IPS DF 6.9 (cell line): ENCODE data around the gene PAX5.
A peak's percentile ranks its signal among the peaks of the same experiment; 100 is the strongest.

Experiments used
- DNase-seq: peaks from one replicate; pipeline ENCODE4 v3.0.0-alpha.2; 2013; ENCODE audit warnings: low read depth, low spot score
- H3K27ac ChIP-seq: one replicate; pipeline ENCODE4 v1.5.1; 2013; ENCODE audit warnings: low read length, control low read depth
- H3K27me3 ChIP-seq: 2 replicates; pipeline ENCODE4 v1.6.1; 2013; ENCODE audit warnings: mild to moderate bottlenecking, low read length; ENCODE audit not compliant: control insufficient read depth, insufficient read depth
- H3K36me3 ChIP-seq: 2 replicates; pipeline ENCODE4 v1.6.1; 2013; ENCODE audit warnings: low read length; ENCODE audit not compliant: control insufficient read depth, insufficient read depth
- H3K4me1 ChIP-seq: 2 replicates; pipeline ENCODE4 v1.6.1; 2013; ENCODE audit warnings: low read length; ENCODE audit not compliant: control insufficient read depth, insufficient read depth
- H3K4me3 ChIP-seq: 2 replicates; pipeline ENCODE4 v1.5.1; 2013; ENCODE audit warnings: mild to moderate bottlenecking, low read length
- H3K9me3 ChIP-seq: 2 replicates; pipeline ENCODE4 v1.6.1; 2013; ENCODE audit warnings: low read length, inconsistent platforms; ENCODE audit not compliant: control insufficient read depth, insufficient read depth
- WGBS: extraction: QIAGEN DNeasy Blood & Tissue Kit; methylation state at CpG from one replicate; pipeline ENCODE4 v1.1.7; 2013; ENCODE audit warnings: mixed read lengths, missing lambda C conversion rate; ENCODE audit not compliant: insufficient read length, insufficient coverage; 5-methylcytosine and 5-hydroxymethylcytosine counted together

PAX5 gene

DNA sequence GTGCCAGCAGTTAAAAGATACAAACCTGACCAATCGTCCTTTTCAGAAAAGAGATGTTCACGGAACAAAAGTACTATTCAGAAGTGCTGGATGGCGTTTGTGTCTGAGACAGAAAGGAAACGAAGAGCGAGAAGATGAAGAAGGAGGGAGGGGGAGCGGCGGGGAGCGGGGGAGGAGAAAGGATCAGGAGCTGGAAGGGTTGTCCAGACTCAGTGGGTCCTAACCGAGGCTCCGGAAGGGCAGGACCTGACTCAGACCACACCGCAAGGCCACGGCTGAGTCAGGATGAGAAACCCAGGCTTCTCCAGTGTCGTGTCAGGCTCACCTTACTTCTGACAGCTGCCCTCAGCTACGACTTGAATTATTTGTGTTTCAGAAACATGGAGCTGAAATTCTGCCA, 46.2 kb downstream of the PAX5 start:
- H3K9me3 ChIP-seq, result no peaks in the 10 kb centered on the region
- DNase-seq, result no peak
- no peaks in the 10 kb centered on the region for H3K36me3 ChIP-seq
- H3K27me3 ChIP-seq, result peaks cover 51% of the 10 kb centered on the region
- H3K4me3 ChIP-seq, result no peak overlapping the region
- no CpG with 5 or more reads among the region's 14 CpGs for WGBS
- peaks cover 4% of the 10 kb centered on the region; the same call in 1 of the 2 replicates for H3K4me1 ChIP-seq
- H3K27ac ChIP-seq, result no peak overlapping the region

DNA sequence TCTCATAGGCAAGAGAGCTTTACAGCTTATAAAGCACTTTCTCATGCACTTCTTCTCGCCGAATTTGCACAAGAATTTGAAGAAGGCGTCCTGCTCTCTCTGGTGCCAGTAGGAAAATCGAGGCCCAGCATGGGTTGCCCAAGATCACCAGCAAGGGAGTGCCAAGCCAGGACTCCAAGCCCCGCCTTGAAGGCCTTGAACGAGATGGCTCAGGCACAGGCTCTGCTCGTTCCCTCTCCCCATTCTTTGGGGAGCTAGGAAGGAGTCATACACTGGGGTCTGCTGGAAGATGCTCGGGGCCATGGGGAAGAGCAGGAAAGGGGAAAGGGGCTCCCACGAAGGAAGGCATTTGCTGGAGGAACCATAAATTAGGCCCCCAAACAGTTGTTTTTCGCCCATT, 46.7 kb downstream of the PAX5 start:
- Histone ChIP-seq H3K9me3 (no peaks in the 10 kb centered on the region), H3K27ac (no peak overlapping the region), H3K4me3 (0 out of 2 replicates have a peak overlapping the region, but pooled peaks have one; percentile 12), H3K36me3 (no peaks in the 10 kb centered on the region), H3K4me1 (peaks cover 4% of the 10 kb centered on the region; the same call in 1 of the 2 replicates), H3K27me3 (peaks cover 53% of the 10 kb centered on the region)
- DNase-seq, result no peak
- WGBS, result no CpG with 5 or more reads among the region's 10 CpGs

DNA sequence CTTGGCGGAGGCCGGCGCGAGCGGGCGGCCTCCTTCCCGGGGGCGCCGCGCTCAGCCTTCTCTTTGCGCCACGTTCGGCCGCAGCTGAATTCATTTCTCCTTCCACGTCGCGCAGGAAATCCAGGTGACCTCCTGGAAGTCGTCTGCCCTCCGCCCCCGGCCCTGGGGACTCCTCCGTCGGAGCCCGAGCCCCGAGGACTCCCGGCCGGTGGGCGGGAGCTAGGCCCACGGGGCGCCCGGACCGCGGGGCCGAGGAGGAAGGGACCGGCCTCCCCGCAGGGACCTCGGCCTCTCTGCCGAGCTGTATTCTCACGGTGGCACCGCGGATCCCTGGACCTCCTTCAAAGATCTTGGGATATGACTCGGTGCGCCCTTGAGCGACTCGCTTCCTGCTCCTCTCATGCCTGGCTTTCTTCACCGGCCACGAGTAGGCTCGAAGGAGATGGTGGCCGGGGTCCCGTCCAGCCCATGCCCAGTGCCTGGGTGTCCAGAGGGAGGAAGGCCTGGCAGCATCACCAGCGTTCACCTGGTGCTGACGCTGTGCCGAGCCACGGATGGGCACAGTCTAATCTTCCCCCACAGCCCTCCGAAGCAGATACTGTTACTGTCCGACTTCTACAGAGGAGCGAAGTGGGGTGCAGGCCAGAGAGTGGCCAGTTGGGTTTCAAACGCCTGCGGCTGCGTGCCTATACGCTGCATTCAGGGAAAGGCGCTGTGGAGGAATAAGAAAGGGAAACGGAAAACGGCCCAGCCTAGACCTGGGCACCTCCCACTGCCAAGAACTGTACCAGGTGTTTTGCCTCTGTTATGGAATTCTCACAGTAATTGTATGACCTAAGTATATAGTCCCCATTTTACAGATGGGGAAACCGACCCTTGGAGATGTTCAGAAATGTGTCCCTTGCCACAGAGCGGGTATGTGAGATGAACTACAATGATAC, 47.3 kb downstream of the PAX5 start:
- no peaks in the 10 kb centered on the region for H3K36me3 ChIP-seq
- no CpG with 5 or more reads among the region's 65 CpGs for WGBS
- peak overlapping the region; percentile 20; the same call in 1 of the 2 replicates for H3K4me3 ChIP-seq
- H3K27ac ChIP-seq, result no peak overlapping the region
- no peak for DNase-seq
- no peaks in the 10 kb centered on the region for H3K9me3 ChIP-seq
- peaks cover 4% of the 10 kb centered on the region; the same call in 1 of the 2 replicates for H3K4me1 ChIP-seq
- peaks cover 53% of the 10 kb centered on the region for H3K27me3 ChIP-seq

DNA sequence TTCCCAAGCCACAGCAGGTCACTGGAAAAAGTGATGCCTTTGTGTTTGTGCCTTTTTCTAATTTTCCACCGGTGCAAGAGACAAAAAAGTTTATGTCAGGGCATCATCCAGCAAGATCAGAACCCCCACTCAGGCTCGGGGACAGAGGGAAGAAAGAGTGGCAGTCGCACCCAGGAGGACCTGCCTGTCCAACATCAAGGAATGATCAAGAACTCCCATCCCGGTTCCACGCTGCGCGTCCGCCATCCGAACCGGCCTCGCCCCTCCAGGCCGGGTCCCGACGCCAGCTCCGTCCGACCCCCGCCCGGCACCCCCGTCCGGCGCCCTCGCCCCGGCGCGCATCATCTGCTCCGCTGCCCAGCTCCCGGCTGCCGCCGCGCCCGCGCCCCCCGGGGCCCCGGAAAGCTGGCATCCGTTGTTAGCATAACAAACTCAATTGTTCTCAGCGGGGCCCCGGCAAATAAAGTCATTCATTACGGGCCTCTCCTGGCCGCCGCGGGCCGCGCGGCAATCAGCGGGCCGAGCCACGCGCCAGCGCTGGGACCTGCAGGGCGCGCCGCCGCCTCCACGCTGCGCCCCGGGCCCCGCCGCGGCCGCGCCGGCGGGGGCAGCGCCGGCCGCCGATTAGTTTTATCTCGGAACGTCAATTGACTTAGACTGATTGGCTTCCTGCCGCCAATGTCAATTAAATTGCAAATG, 48.1 kb downstream of the PAX5 start:
- no peak for DNase-seq
- H3K4me3 ChIP-seq, result no peak overlapping the region; the same call in 1 of the 2 replicates
- H3K36me3 ChIP-seq, result no peaks in the 10 kb centered on the region
- no peak overlapping the region for H3K27ac ChIP-seq
- H3K27me3 ChIP-seq, result peaks cover 53% of the 10 kb centered on the region
- WGBS, result no CpG with 5 or more reads among the region's 70 CpGs
- no peaks in the 10 kb centered on the region for H3K9me3 ChIP-seq
- H3K4me1 ChIP-seq, result peaks cover 4% of the 10 kb centered on the region; the same call in 1 of the 2 replicates

DNA sequence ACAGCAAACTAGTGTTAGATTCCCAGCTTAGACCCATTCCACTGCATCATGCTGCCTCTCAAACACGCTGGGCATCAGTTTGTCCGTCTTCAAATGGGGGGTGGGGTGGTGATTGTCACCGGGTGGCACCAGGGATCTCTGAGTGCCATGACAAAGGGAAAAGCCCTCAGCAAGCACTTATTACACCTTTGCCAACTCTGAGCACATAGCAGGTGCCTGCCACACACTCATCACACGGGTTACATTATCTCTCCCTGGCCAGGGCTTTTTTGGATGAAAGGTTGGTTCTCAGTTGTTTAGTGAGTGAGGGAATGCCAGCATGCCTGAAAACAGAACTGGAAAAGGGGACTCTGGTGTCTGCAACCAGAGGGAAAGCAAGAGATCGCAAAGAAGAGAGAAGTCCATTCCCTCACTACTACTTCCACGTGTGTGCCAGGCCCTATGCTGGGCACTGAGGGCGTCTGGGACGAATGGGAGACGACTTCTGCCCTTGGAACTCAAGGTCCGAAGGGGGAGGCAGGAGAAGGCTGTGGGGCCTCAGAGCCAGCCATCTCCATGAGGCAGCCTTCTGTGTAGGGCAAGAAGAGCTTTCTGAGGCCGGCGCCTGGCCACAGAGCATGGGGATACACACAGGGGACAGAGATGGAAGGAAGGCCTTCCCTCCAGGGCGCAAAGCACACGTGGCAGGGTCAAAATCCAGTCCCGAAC, 48.9 kb downstream of the PAX5 start:
- Histone ChIP-seq H3K36me3 (no peaks in the 10 kb centered on the region), H3K27ac (no peak overlapping the region), H3K9me3 (no peaks in the 10 kb centered on the region), H3K27me3 (peaks cover 53% of the 10 kb centered on the region), H3K4me1 (peaks cover 4% of the 10 kb centered on the region; the same call in 1 of the 2 replicates), H3K4me3 (no peak overlapping the region)
- DNase-seq, result no peak
- no CpG with 5 or more reads among the region's 15 CpGs for WGBS

DNA sequence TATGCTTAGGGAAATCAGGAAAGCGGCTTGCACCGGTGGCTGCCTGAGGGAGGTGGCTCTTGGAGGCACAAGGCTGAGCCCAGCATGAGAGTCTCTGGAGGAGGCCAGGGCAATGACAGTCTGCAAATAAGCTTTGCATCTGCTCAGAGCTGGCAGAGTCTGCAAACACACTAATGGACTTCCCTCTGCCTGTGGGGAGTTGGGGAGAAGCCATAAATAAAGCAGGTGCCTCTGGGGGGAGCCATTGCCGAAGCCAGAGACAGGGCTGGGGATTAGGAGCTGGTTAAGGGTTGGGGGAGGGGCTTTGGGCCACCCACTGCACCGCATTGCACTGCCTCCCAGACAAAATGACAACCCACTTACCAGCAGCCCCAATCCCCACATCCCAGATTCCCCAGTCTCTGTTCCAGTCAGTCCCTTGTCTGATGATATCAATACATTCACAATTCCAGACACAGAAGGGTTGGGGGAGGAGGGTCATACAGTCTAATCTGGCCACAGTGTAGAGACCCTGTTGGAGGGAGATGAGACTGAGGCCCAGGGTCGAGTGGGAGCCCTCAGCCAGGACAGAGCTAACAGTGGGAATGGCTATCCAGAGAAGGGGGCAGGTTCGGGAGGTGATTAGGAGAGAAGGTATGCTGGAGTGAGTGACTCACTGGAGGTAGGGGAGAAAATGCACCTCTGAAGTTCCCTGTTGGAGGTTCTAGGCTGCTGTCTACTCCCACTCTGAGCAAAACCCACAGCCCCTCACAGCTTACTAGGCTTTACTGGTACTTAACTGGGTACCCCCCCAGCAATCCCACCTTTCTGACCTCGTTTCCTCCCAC, 53.7 kb downstream of the PAX5 start:
- DNase-seq, result peak; percentile 41
- Histone ChIP-seq H3K36me3 (no peaks in the 10 kb centered on the region), H3K4me3 (no peak overlapping the region), H3K27me3 (peaks cover 15% of the 10 kb centered on the region), H3K27ac (no peak overlapping the region), H3K4me1 (no peaks in the 10 kb centered on the region), H3K9me3 (no peaks in the 10 kb centered on the region)
- WGBS, result no CpG with 5 or more reads among the region's 7 CpGs

DNA sequence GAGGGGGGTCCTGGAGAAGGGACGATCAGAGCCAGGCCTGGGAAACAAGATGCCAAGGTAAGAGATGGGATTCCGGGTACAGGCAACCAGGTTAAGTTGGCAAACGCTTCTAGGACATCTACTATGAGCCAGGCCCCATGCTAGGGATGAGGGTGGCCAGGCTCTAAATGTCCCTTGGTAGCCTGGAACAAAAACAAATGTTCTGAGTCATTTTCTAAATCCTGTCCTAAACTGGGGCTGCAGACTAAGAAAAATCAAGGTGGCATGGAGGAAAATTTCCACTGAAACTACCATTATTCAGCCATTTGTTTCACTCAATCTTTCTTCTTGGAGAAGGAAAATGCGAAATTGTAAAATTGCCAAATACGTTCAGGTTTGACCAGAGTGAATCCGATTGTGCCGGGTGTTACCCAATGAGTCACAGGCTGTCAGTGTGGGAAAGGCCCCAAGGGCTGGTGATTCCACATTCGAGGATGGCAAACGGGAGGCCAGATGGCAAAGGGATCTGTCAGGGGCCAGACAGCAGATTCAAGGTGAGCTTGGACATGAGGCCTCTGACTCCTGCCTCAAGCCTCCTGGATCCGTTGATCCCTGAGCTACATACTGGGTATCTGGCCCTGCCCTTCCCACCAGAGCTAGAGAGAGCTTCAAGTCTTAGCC, 57.6 kb downstream of the PAX5 start:
- no peaks in the 10 kb centered on the region for H3K36me3 ChIP-seq
- WGBS, result no CpG with 5 or more reads among the region's 10 CpGs
- H3K4me3 ChIP-seq, result no peak overlapping the region
- no peaks in the 10 kb centered on the region for H3K9me3 ChIP-seq
- no peaks in the 10 kb centered on the region for H3K4me1 ChIP-seq
- no peak for DNase-seq
- H3K27ac ChIP-seq, result no peak overlapping the region
- H3K27me3 ChIP-seq, result no peaks in the 10 kb centered on the region

DNA sequence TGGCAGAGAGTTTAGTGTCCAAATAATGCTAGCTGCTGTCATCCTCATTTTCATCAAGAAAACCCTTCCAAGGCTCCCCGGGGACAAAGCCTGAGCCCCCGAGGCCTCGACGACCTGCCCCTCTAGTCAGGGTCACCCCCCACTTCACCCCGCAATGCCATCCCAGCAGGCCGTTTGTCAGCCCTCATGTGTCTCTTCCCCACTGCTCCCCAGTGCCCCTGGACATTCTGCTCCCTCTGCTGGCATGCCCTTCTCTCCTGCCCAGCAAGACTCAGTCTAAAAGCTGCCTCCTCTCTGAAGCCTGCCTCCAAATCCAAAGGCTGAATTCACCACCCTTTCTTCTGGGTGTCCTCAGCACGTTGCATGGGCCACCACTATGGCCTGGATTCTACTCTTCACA, 59.3 kb downstream of the PAX5 start:
- WGBS, result no CpG with 5 or more reads among the region's 7 CpGs
- Histone ChIP-seq H3K36me3 (no peaks in the 10 kb centered on the region), H3K27me3 (no peaks in the 10 kb centered on the region), H3K4me3 (no peak overlapping the region), H3K4me1 (no peaks in the 10 kb centered on the region), H3K9me3 (no peaks in the 10 kb centered on the region), H3K27ac (no peak overlapping the region)
- DNase-seq, result no peak

DNA sequence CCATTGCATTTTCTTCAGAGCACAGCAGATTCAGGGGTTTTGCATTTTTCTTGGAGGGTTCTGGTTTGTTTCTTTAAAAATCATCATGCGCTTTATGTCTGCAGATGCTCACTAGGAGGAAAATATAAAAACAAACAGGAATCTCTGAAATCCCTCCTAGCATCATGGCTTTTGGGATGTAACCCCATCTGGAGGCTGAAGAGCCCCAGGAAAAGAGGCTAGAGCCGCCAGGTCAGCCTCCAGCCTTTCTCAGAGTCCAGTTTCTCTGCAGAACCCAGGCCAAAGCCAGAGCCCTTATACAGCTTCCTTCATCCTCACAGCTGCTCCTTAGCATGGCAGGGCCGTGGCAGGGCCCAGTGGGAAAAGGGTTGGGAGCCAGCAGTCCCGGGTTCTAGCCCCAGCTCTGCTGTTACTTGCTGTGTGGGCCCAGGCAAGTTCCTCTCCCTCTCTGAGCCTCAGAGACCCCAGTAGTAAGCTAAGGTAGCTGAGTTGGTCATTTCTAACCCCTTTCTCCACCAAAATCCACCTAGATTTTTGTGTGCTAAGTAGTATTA, 62.1 kb downstream of the PAX5 start:
- no peaks in the 10 kb centered on the region for H3K36me3 ChIP-seq
- H3K9me3 ChIP-seq, result no peaks in the 10 kb centered on the region
- H3K27ac ChIP-seq, result no peak overlapping the region
- no peak overlapping the region for H3K4me3 ChIP-seq
- no peaks in the 10 kb centered on the region for H3K4me1 ChIP-seq
- WGBS, result no CpG with 5 or more reads among the region's 4 CpGs
- H3K27me3 ChIP-seq, result no peaks in the 10 kb centered on the region
- no peak for DNase-seq
